Upper lobe of left lung (tissue), 4 donors: ENCODE measurements around the gene PDGFA.

ENCODE experiments used
- CTCF ChIP-seq, 6 experiments: fragments of 450-650 bp in 4 of 6; fragments of 200-600 bp in 2 of 6; sonication (generic) in 2 of 6; IDR thresholded peaks; one replicate each; pipeline ENCODE4 v1.5.1; 2016 to 2019; ENCODE audit warnings: antibody characterized with exemption in 6 of 6
- EP300 ChIP-seq, 4 donors: sonication (generic); formaldehyde crosslinking; IDR thresholded peaks; one replicate each; pipeline ENCODE4 v1.5.1; 2017; ENCODE audit warnings: antibody characterized with exemption in 4 of 4, control low read depth in 2 of 4
- POLR2A ChIP-seq, 4 donors: fragments of 450-650 bp; IDR thresholded peaks; one replicate each; pipeline ENCODE4 v1.5.1; 2016 to 2017; ENCODE audit warnings: antibody characterized with exemption in 4 of 4, mild to moderate bottlenecking in 2 of 4
- POLR2AphosphoS5 ChIP-seq, 2 donors: sonication (generic); formaldehyde crosslinking; IDR thresholded peaks; one replicate each; pipeline ENCODE4 v1.5.1; 2017; ENCODE audit warnings: antibody characterized with exemption in 2 of 2

GRCh38 chr7:505171-505570 is 14.5 kb downstream of the PDGFA start:
- TF ChIP-seq CTCF (IDR thresholded peaks at IDR 0.05) (no peak), POLR2A (IDR thresholded peaks at IDR 0.05) (no peak), EP300 (IDR thresholded peaks at IDR 0.05) (no peak), POLR2AphosphoS5 (IDR thresholded peaks at IDR 0.05) (no peak)
